Esophagus squamous epithelium (tissue), 4 donors: ENCODE data around the gene ABCC5.

Source experiments
- CTCF ChIP-seq, 6 experiments: fragments of 450-650 bp in 4 of 6; fragments of 200-600 bp in 2 of 6; sonication (generic) in 2 of 6; IDR thresholded peaks; one replicate each; pipeline ENCODE4 v1.5.1; 2016 to 2019; ENCODE audit warnings: antibody characterized with exemption in 6 of 6, mild to moderate bottlenecking in 4 of 6, moderate library complexity in 4 of 6
- POLR2A ChIP-seq, 4 donors: fragments of 450-650 bp; IDR thresholded peaks; one replicate each; pipeline ENCODE4 v1.6.1; 2017; ENCODE audit warnings: antibody characterized with exemption in 4 of 4, mild to moderate bottlenecking in 4 of 4, moderate library complexity in 3 of 4

- TF ChIP-seq POLR2A (IDR thresholded peaks at IDR 0.05) (no peak), CTCF (IDR thresholded peaks at IDR 0.05) (no peak)
Observed at GRCh38 chr3:183951459-183951858, 66.2 kb downstream of the ABCC5 start.
